Amygdala (tissue), 56 donors: ENCODE measurements around the gene KRTAP12-1.

Experiments used
- DNase-seq, 56 donors: peaks; one replicate each; lab custom pipeline; 2025; lab: John Stamatoyannopoulos, UW

KRTAP12-1 gene

DNA sequence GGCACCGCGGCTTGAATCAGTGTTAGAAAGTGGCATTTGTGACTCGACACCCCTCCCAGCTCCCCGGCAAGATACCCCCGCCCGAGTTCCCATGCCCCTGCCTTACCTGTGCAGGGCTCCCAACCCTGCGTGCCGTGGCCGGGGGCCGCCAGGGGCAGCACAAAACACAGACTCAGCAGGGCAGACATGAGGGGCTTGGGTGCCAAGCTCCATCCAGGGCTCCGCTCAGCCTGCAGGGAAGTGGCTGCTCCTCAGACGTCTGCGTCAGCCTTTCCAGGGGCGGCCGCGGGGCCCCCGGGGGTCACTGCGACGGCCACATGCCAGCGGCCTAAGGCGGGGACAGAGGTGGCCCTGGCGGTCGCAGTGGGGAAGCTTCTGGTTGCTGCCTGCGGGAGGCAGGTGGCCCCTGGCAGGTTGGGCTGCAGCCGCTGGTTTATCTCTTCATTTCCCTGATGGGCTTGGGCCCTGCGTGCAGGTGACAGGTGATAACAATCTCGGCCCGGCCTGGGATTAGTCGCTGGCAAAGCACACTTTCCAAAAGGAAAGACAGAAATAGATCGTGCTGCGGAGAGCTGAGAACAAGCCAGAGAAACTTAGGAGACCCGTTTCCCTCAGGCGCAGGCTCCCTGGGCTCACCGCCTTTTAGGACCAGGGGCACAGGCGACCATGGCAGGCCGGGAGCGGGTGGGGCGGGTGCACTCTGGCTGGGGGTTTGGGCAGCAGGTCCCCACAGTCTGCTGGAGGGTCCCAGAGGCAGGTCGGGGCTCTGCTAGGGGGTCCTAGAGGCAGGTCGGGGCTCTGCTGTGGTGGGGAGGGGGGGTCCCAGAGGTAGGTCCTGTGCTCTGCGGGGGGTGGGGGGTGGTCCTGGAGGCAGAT, 29.6 kb upstream of the KRTAP12-1 start, which contains the start of gene TSPEAR:
TSS of gene TSPEAR (minus strand) at position 246 of the 876 bp plus-strand sequence. CDS start at position 188, 58 bp downstream.
- DNase-seq: no peak

DNA sequence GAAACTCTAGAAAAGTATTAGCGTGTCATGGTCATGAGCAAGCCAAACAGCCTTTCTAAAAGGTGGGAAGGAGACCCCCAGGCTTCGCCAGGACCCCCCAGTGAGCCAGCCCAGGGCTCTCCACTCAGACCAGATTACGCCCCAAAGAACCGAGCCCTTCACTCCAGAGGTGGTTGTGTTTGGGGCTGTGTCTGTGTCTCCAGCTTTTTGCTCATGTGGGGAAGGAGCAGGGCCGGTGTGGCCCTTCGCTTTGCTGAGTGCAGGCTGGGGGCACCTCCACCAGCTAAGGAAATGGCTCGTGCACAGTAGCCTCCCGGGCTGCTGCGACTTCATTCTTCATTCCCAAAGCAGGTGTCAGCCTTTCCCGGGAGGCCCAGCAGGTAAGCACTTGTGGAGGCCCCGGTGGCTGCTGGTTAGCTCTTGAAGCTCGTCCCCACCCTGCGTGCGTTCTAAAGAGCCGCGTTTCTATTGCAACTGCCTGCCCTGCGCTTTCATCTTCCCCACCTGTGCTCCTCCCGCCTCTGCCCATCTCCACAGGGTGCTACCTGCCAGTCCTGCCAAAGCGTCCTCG, 28.9 kb upstream of the KRTAP12-1 start:
- DNase-seq: no peak

DNA sequence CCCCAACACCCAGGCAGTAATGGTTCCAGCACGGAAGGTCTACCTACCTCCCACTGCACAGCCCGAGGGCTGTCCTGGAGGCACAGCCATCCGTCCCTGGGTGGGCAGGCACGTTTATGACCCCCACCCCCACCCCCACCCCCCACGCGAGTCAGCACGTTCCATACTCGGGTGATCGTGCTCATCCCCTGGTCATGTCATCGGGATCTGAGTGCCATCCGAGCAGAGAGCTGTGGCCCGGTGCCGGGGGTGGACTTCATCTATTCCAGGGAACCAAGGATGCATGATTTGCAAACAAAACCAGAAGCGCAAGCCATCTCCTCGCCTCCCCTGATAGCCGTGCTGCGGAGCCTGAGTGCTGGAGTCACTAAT, 28.3 kb upstream of the KRTAP12-1 start:
- DNase-seq: no peak

DNA sequence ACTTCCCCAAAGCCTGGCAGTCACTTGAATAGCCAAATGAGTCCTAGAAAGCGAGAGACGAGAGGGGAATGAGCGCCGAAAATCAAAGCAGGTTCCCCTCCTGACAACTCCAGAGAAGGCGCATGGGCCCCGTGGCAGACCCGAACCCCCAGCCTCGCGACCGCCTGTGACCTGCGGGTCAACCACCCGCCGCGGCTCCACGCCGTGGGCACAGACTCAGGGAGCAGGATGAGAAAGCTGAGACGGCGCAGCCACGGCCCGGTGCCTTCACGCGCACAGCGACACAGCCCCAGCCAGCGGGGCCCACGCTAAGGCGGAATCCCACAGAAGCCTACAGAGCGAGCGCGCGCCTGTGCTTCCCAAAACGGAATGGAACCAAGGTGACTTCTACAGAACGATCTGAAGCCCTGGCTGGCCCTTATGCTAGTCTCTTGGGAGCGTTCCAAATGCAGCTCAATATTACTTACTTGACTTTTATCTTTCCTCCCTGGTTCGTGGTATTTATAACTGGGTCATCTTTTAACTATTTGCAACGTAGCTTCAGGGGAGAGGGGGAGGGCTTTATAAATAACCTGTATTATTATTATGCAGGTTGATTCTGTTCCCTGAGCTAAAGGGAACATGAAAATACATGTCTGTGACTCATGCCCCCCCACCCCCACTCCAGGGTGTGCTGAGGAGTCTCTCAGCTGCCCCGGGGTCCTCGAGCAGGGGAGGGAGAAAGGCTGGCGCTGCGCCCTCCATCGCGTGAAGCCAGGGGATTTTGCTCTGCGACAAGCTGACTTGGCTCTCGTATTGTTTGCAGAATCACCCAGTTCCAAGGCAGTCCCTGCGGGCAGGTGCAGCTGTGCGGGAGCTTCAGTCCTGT, 27.7 kb upstream of the KRTAP12-1 start:
- DNase-seq: no peak

DNA sequence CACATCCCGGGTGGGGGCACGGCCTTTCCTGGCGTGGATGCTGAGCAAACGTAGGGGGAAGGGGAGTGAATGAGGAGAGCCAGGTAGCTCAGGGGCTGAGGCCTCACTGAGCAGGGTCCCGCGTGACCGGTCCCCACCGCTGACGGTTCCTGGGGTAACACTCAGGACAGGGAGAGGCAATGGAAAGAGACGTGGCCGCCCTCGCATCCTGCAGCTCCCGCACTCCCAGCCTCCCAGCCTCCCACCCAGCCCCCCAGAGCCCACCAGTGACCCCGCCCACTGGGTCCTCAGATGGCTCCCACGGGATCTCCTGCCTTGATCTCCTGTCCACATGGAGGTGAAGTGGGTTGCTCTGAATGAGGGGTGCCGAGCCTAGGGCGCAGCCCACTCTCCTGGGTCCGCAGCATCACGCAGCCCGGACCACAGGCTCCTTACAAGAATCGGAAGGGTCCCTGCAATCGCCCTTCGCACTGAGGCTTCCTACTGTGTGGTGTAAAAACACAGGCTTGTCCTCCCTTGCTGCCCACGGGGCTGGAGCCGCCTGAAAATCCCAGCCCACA, 27.0 kb upstream of the KRTAP12-1 start:
- no peak for DNase-seq

DNA sequence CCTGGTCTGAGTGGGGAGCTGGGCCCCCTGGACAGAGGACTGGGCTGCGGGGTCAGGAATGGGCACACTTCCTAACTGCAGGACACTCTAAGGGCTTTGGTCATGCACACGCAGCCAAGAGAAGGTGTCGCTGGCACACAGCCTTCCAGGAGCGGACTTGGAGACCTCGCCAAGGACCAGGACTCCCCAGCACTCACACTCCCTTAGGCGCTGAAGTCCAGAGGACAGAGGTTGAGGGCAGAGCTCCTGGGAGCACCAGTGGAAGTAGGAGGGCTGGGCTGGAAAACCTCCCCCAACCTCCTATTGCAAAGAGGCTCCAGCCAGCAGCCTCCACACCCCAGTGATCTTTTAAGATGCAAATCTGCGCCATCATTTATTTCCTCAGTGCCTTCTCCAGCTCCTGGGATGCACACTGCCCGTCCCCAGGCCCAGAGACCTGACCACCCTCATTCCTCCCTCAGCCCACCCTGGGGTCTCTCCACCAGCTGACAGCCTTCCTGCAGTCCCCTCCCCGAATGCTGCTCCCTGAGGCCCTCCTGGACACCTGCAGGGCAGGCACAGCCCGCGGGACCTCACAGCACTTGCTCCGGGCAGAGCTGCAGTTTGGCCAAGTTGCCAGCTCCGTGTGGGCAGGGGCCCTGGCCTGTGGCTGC, 26.4 kb upstream of the KRTAP12-1 start:
- no peak for DNase-seq

DNA sequence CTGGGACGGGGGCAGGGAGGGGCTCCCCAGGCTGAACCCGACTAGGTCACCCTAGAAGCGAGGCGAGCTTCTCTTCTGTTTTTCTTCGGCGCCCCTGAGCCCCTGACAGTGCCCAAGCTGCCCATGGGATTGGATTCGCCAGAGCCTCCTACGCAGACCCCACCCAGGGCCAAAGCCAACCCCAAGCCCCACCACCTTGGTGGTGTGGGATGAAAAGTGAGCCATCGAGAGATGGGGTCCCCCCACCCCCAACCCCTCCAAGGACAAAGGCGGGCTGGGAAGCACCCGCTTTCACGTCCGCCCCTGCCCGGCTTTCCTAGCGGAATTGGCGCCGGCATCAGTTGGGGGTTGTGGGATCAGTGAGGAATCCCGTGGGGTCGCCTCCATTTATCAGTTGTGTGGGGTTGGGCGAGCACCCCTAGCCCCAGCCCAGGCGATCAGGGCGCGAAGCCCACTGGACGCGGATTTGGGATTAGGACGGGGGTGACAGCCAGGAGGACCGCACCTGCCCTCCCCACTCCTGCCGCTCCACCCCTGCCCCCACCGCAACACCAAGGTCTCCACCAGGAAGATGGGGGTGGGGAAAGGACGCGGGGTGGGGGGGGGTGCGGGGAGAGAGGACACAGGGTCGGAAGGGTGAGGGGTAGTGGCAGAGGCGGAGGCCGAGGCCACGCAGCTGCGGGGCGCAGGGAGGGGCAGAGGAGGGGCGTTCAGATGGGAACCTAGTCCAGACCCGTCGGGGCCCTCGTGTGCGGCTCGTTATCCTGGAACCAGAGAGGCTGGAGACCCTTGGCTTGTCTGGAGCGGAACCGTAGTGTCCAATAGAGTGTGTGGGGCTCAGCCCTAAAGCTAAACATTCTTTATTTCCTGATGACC, 25.0 kb upstream of the KRTAP12-1 start:
- DNase-seq: no peak

DNA sequence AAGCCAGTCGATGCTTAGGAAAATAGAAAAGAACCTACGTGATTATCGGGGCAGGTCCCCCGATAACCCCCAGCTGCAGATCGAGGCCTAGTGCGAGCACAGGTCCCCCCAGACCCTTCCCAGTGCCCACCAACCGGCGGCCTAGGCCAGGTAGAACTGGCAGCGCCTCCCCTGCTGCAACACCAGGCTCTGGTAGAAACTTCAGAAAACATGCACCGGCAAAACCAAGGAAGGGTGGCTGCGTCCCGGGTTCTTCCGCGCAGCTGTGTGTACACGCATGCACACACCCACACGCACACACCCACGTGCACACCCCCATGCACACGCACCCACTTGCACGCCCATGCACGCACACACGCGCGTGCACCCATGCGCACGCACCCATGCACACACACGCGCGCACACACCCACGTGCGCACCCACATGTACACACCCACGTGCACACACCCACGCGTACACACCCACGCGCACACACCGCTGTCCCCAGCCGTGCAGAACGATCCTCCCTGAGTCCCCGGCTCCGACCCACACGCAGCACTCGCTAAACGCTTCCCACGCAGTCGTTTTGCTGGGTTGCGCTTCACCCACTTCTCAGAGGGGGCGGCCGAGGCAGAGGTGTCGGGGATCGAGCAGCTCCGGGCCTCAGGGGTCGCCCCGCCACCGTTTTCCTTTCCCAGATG, 24.2 kb upstream of the KRTAP12-1 start:
- no peak for DNase-seq

DNA sequence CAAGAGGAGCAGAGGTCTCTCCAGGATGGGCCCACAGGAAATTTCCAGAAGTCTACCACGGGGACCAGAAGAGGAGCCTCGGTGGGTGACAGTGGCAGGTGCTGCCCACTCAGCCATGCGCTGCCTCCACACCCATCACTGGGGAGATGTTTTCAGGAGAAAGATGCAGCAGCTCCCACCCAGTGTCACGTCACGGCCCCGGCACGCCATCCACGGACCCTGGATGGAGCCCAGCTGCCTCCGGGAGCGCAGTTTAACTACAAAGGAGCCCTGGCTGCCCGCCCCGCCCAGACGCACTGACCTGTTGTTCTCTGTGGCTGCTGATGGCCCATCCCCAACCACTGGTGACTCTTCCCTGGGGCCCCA, 22.7 kb upstream of the KRTAP12-1 start:
- DNase-seq: no peak

DNA sequence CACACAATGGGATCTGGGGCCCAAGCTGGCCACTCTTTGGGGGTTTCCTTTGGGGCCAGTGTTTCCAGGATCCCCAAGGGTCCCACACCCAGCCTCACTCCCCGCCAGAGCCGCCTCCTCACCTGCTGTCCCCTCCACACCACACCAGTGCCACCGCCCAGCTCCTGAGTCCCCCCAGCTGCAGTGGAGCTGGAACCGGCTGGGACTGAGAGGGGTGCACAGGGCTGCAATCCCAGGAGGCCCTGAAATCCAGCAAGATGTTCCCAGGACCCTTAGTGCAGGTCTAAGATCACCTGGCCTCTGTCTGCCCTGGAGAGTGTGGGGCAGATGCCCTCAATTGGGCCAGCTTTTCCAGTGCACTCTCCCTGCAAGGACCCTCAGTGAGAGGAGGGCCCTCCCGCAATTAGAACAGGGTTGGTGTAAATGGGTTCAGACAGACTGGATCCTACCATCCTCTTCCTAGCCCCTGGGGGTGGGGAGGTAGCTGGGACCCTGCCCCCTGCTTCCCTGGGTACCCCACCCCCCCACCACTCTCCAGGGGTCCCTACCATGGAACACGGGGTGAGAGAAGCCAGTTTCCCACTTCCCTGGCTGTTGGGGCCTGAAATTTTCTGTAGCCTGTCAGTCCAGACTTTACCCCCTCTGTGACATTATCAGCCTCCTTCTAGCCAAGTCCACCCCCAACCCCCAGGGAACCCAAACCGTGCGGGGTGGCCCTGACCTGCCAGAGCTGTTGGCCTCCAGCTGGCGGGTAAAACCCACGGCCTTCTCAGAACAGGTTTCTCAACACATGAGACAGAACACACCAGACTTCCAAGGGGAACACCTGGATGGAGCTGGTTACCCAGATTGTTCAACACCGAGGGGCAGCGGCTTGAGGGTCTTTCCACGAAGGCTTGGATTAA, 22.0 kb upstream of the KRTAP12-1 start:
- no peak for DNase-seq

DNA sequence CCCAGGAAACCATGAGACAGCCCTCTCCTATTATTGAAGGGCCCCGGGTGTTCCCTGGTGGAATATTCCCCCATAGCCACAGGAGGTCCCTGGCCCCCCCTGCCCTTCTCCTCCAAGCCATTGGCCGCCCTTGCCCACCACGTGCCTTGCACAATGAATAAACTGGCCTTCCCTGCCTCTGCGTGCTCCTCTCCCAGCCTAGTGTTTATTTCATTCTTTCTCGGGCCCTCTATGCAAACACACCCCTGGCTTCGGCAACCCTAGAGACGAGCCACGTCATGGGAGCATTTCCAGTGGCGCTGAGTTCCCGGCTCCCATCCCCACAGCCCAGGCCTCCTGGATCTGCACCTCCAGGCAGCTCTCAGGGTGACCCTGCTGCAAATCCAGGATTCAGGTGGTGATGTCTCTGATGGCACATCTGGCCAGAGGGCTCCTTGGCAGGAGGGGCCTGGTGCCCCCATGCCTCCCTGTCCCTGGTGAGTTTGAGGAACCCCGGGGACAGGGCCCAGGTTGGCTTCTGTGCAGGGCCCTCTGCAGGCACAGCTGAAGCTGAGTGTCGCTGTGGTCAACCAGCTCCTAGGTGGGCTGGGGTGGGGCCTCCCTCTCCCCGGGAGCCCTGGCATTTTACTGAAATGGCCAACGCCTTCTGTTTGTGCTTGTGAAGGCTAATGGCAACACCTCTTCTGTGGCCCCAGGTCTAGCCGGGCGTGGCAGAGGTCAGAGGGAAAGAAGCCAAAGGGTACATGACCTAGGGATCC, 21.2 kb upstream of the KRTAP12-1 start:
- no peak for DNase-seq

DNA sequence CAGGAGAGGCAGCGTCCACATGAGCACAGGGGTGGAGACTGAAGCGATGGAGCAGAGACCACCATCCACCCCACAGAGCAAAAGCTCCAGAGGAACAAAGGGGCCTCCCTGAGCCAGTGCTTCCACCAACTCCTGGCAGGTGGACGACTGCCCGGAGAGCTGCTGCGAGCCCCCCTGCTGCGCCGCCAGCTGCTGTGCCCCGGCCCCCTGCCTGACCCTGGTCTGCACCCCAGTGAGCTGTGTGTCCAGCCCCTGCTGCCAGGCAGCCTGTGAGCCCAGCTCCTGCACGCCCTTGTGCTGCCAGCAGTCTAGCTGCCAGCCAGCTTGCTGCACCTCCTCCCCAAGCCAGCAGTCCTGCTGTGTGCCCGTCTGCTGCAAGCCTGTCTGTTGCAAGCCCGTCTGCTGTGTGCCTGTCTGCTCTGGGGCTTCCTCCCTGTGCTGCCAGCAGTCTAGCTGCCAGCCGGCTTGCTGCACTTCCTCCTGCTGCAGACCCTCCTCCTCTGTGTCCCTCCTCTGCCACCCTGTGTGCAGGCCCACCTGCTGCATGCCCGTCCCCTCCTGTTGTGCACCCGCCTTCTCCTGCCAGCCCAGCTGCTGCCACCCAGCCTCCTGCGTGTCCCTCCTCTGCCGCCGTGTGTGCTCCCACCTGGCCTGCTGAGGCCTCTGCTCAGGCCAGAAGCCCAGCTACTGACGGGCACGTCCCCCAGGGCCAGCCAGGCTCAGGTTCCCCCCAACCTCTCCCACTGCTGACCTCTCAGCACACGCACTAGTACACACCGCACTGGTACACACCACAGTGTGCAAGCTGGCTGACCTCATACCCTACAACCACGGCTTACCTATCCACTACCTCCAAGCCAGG, 20.4 kb upstream of the KRTAP12-1 start:
- no peak for DNase-seq

DNA sequence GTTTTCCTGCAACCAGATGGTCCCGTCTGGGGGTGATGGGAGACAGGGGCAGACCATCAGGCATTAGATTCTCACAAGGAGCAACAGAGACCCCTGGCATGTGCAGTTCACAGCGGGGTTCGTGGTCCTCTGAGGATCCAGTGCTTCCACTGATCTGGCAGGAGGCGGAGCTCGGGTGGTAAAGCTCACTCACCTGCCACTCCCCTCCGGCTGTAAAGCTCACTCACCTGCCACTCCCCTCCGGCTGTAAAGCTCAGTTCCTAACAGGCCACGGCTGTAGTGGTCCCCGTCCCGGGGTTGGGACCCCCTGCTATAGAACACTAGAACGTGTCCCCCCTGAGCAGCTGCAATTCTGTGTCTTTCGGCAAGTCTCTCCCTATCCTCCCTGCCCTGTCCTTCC, 19.6 kb upstream of the KRTAP12-1 start:
- DNase-seq: no peak

DNA sequence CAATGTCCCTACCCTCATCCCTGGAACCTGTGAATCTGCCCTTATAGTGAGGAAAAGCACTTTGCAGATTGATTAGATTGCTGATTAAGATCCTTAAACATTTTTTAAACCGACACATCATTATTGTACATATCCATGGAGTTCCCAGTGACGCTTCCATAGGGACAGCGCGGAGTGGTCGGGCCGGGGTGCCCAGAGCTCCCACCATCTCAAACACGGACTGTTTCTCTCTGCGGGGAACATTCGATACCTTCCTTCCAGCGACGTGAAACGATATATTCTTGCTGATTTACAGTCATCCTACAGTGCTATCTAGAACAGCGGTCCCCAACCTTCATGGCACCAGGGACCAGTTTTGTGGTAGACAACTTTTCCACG, 19.0 kb upstream of the KRTAP12-1 start:
- no peak for DNase-seq

DNA sequence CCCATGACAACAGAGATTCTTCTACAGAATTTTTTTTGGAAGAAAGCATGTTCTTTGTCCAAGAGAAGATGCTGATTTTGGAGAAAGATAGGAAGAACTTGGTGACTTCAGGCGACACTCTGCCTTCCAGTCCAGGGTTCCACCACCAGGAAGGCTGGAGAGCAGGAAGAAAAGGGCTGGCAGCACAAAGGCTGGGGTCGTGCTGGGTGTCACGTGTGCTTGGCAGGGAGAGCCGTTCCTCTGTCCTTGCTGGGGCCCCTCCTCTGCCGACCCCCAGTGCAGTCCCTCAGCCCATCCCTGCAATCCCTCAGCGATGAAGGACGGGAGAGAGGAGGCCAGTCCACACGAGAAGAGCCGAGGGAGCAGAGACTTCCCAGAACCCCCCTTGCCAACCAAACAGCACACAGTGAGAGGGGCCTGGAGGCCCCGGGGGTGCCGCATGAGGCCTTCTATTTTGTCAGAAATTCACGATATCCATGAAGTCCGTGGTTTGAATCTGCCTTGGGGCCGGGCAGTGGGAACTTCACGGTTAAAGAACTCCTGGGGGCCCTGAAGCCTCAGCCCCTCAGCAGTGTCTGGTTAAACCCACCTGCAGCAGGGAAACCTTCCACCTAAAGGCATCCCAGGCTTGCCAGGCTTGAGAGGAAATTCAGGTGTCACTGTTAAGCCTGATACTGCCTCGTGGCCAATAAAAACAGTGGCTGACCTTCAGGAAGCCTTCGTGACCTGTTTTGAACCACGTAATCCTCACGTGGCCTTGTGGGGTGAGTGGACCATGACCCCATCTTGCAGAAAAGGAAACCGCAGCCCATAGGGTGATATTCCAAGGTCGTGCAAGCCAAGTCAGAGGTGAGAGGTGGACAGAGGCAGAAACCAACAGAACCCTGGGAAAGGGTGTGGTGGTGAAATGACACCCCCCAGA, 18.4 kb upstream of the KRTAP12-1 start:
- no peak for DNase-seq
